ENCODE results near the gene DBNL.

DNA sequence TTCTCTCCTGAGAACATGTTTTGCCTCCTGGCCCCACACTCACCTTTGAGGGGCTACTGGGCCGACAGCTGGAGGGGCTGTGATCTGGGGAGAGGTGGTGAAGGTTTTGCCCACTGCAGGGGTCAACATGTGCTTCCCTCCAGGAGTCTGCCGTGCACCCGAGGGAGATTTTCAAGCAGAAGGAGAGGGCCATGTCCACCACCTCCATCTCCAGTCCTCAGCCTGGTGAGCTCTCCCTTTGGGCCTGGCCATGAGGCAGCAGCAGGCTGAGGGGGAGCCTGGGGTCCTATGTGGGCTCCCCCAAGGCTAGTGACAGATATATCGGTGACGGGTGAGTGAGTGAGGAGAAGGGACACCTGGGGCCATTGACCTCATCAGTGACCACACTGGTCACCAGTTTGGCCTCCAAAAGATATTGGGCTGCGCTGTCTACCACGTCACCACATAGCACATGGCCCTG is 14.3 kb downstream of the DBNL start:
- TF ChIP-seq POLR2AphosphoS5 (IDR thresholded peaks at IDR 0.05) (no peak), POLR2A (IDR thresholded peaks at IDR 0.05) (no peak)
- TF ChIP-seq, protein P1, sequence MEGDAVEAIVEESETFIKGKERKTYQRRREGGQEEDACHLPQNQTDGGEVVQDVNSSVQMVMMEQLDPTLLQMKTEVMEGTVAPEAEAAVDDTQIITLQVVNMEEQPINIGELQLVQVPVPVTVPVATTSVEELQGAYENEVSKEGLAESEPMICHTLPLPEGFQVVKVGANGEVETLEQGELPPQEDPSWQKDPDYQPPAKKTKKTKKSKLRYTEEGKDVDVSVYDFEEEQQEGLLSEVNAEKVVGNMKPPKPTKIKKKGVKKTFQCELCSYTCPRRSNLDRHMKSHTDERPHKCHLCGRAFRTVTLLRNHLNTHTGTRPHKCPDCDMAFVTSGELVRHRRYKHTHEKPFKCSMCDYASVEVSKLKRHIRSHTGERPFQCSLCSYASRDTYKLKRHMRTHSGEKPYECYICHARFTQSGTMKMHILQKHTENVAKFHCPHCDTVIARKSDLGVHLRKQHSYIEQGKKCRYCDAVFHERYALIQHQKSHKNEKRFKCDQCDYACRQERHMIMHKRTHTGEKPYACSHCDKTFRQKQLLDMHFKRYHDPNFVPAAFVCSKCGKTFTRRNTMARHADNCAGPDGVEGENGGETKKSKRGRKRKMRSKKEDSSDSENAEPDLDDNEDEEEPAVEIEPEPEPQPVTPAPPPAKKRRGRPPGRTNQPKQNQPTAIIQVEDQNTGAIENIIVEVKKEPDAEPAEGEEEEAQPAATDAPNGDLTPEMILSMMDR (IDR thresholded peaks at IDR 0.05) = no peak
